Stomach (tissue), 9 donors: Measurements from ENCODE around the gene TUBA4B. TPM values are rescaled to one million over a fixed set of nuclear protein-coding genes. Genes with fewer than 3 reads are reported as not detected.

ENCODE experiments used
- DNase-seq, 2 donors: peaks; one replicate each; pipeline versions ENCODE4 v3.0.0 to v3.0.0-alpha.2; 2013 to 2019
- H3K27ac ChIP-seq, 5 donors: fragments of 200-600 bp in 4 of 5; sonication (generic) in 4 of 5; one replicate each; pipeline ENCODE4 v1.5.1; 2013 to 2019; ENCODE audit warnings: mild to moderate bottlenecking in 1 of 5, moderate library complexity in 1 of 5
- H3K27me3 ChIP-seq, 3 donors: fragments of 200-600 bp; sonication (generic); one replicate each; pipeline ENCODE4 v1.5.1; 2017 to 2019; ENCODE audit warnings: mixed run types in 1 of 3
- H3K36me3 ChIP-seq, 4 donors: fragments of 200-600 bp; sonication (generic); 1 replicate in 3 of 4; 2 replicates in 1 of 4; pipeline ENCODE4 v1.5.1; 2016 to 2019
- H3K4me1 ChIP-seq, 4 donors: fragments of 200-600 bp; sonication (generic); one replicate each; pipeline ENCODE4 v1.5.1; 2016 to 2019
- H3K4me3 ChIP-seq, 4 donors: fragments of 200-600 bp; sonication (generic) in 3 of 4; one replicate each; pipeline ENCODE4 v1.5.1; 2016 to 2019; ENCODE audit warnings: mild to moderate bottlenecking in 1 of 4
- H3K9me3 ChIP-seq, 4 donors: fragments of 200-600 bp; sonication (generic); one replicate each; pipeline ENCODE4 v1.5.1; 2016 to 2019
- EP300 ChIP-seq: sonication (generic); formaldehyde crosslinking; IDR thresholded peaks from one replicate; pipeline ENCODE4 v1.6.1; 2017; ENCODE audit warnings: antibody characterized with exemption
- POLR2A ChIP-seq, 4 donors: fragments of 450-650 bp; IDR thresholded peaks; one replicate each; pipeline ENCODE4 v1.6.1; 2016; ENCODE audit warnings: antibody characterized with exemption in 4 of 4, control low read depth in 2 of 4, mild to moderate bottlenecking in 1 of 4, moderate library complexity in 1 of 4
- POLR2AphosphoS5 ChIP-seq, 3 donors: sonication (generic); formaldehyde crosslinking; IDR thresholded peaks; one replicate each; pipeline ENCODE4 v1.6.1; 2016; ENCODE audit warnings: antibody characterized with exemption in 3 of 3
- WGBS, 5 donors: extraction: QIAGEN DNeasy Blood & Tissue Kit in 3 of 5; methylation state at CpG; one replicate each; pipeline versions ENCODE4 v1.1.5 to v1.1.7; 2013 to 2018; 5-methylcytosine and 5-hydroxymethylcytosine counted together
- intact Hi-C: fragments of 100-400 bp; cut with DNase I; formaldehyde crosslinking; loops from one replicate; pipeline ENCODE4 v1.15.1; 2023; ENCODE audit warnings: low total_unique reads
- polyA plus RNA-seq, 3 donors: library from polyadenylated mRNA; stranded (reverse); fragments of 200-250 nt; gene quantifications; one replicate each; pipeline ENCODE4 v1.2.3, GENCODE V29; 2013
- total RNA-seq, 5 donors: library from RNA; depleted of rRNA; stranded (reverse); fragments of >200 nt; gene quantifications; one replicate each; pipeline versions ENCODE4 v1.1.0 to v1.2.3, GENCODE V29; 2014 to 2016
- TF ChIP-seq, protein P1 (sequence below), 7 experiments: fragments of 450-650 bp in 4 of 7; fragments of 200-600 bp in 3 of 7; sonication (generic) in 3 of 7; IDR thresholded peaks; one replicate each; pipeline ENCODE4 v1.5.1; 2016 to 2019; ENCODE audit warnings: antibody characterized with exemption in 7 of 7, control low read depth in 2 of 7, mild to moderate bottlenecking in 1 of 7
- donor health status: healthy with polysubstance abuse.
- donor health status: Bipolar disorder and iron deficiency.
- donor health status: healthy.

The TUBA4B gene
- total and polyA plus RNA-seq, 8 donors: not detected

DNA sequence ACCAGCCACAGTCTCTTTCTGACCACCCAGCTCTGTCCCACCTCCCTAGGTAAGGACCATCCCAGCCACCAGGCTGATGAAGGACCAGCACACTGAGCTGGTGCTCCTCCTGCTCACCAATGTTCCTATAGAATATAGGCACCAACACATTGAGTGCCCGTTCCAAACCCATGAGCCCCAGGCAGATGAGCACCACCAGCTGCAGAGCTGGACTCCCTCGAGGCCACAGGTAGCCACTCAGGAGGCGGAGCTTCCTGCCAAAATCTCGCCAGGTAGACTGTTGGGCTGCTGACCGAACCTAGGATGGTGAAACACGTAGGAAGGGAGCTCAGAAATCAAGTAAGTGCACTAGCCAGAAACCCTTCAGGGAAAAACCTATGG, 36.5 kb upstream of the TUBA4B start:
- intact Hi-C loops: loop anchor here (5.0 kb wide), 1 partner anchor 44 kb away; the partner anchor contains the start of gene SLC23A3
- no peak for DNase-seq
- no peak for TF ChIP-seq POLR2A (IDR thresholded peaks at IDR 0.05)
- TF ChIP-seq EP300: no peak
- TF ChIP-seq, protein P1, sequence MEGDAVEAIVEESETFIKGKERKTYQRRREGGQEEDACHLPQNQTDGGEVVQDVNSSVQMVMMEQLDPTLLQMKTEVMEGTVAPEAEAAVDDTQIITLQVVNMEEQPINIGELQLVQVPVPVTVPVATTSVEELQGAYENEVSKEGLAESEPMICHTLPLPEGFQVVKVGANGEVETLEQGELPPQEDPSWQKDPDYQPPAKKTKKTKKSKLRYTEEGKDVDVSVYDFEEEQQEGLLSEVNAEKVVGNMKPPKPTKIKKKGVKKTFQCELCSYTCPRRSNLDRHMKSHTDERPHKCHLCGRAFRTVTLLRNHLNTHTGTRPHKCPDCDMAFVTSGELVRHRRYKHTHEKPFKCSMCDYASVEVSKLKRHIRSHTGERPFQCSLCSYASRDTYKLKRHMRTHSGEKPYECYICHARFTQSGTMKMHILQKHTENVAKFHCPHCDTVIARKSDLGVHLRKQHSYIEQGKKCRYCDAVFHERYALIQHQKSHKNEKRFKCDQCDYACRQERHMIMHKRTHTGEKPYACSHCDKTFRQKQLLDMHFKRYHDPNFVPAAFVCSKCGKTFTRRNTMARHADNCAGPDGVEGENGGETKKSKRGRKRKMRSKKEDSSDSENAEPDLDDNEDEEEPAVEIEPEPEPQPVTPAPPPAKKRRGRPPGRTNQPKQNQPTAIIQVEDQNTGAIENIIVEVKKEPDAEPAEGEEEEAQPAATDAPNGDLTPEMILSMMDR (IDR thresholded peaks at IDR 0.05): no peak
- TF ChIP-seq POLR2AphosphoS5 (IDR thresholded peaks at IDR 0.05): no peak
- 81 to 94% (median 88%) methylated on average over 6 of the region's 6 CpGs for WGBS, 5 donors
- H3K36me3 ChIP-seq: peaks cover 56 to 68% (median 63%) of the 10 kb centered on the region in 4 donors
- no peaks in the 10 kb centered on the region for H3K27me3 ChIP-seq
- H3K4me3 ChIP-seq: no peak overlapping the region
- H3K4me1 ChIP-seq: peaks cover 25 to 49% (median 39%) of the 10 kb centered on the region in 4 donors
- H3K9me3 ChIP-seq: no peaks in the 10 kb centered on the region
- H3K27ac ChIP-seq: peak overlapping the region in 3 of 5 donors; percentile 89 to 95 (median 94)

DNA sequence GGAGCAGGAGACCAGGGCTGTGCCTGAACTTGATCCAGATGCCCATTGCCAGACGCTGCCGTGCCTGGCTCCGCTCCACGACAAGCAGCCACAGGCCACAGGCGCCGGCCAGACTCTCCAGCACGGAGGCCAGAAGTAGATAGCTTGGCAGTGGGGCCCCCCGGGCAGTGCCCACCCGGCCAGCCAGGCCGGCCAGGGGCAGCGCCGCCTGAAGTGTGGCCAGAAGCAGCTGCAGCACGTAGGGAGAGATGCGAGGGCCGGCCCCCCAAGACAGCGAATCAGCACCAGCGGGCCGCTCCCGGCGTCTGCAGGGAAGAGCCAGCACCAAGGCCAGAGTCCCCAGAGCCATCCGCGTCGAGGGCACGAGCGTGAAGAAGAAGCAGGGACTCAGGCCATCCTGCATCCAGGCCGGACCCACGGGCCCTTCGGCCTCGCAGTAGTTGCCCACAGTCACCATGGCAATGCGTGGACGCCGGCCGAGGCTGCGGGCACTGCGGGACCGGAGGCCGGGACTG, 34.8 kb upstream of the TUBA4B start:
- Histone ChIP-seq H3K4me1 (peaks cover 25 to 49% (median 39%) of the 10 kb centered on the region in 4 donors), H3K27me3 (no peaks in the 10 kb centered on the region), H3K27ac (peak overlapping the region; percentile 81 to 95 (median 94)), H3K4me3 (peak overlapping the region; percentile 50 to 69 (median 60)), H3K36me3 (peaks cover 60 to 71% (median 65%) of the 10 kb centered on the region in 4 donors), H3K9me3 (no peaks in the 10 kb centered on the region)
- WGBS, 5 donors: 0 to 3% (median 0%) methylated on average over 8 to 37 of the region's 37 CpGs
- intact Hi-C loops: loop anchor here (5.0 kb wide), 1 partner anchor 46 kb away; the partner anchor contains the start of gene SLC23A3
- DNase-seq: peak; percentile 72 to 85
- no peak for TF ChIP-seq POLR2AphosphoS5 (IDR thresholded peaks at IDR 0.05)
- TF ChIP-seq, protein P1 (IDR thresholded peaks at IDR 0.05): no peak
- no peak for TF ChIP-seq POLR2A (IDR thresholded peaks at IDR 0.05)
- no peak for TF ChIP-seq EP300

DNA sequence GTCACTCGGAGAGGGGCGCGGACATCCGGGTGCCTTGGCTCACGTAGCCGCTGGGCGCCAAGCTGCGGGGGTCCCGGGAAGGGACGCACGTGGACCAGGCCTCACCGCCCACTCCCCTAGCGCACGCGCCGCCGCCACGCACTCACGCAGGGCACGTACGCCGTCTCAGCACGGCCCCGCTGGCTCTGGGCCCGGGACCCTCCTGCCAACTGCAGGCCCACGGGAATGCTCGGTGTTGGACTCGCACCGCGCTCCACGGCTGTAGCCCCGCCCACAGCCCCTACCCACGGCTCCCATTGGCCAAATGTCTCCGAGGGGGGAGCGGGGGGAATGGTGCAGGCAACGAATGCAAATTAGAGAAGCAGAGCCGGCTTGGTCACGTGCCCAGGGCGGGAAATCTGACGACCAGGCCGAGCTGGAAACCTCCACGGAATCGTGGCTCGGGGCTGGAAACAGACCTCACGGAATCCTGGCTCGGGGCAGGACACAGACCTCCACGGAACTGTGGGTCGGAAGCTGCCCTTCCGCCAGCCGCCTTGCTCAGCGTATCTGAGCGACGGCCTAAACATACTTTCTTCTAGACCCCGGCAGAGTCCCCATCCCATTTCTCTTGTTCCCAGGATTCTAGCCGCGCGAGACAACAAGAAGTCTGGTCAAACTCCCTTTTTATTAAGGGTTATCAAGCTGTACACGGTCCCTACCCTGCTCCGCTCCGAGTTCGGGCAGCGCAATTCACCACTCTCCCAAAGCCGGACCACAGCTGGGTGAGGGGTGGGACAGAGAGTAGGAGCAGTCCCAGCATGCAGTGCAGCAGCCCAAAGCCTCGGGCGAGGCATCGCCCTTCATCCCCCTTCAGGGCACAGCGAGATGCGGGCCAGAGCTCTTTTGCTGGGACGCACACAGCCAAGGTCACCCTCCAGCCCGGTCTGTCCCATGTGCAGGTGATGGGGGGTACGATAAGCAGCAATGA, 34.0 kb upstream of the TUBA4B start, which contains the start of gene ABCB6:
Gene ABCB6, minus strand, starts transcription at position 227 of the 970 bp plus-strand sequence. CDS start 285 bp downstream, outside the sequence.
- DNase-seq: peak; percentile 96 to 98
- Histone ChIP-seq H3K36me3 (peaks cover 62 to 71% (median 65%) of the 10 kb centered on the region in 4 donors), H3K4me1 (peaks cover 25 to 49% (median 39%) of the 10 kb centered on the region in 4 donors), H3K4me3 (peak within 1 kb of the TSS; percentile 50 to 69 (median 60)), H3K9me3 (no peaks in the 10 kb centered on the region), H3K27ac (peak within 1 kb of the TSS; percentile 81 to 95 (median 94)), H3K27me3 (no peaks in the 10 kb centered on the region)
- intact Hi-C loops: loop anchor here (5.0 kb wide), 1 partner anchor 47 kb away; the partner anchor contains the start of gene SLC23A3
- TF ChIP-seq POLR2AphosphoS5 (IDR thresholded peaks at IDR 0.05) (peak; percentile 53 to 87 (median 77)), POLR2A (IDR thresholded peaks at IDR 0.05) (peak in 2 of 4 donors; percentile 22 to 47), EP300 (no peak)
- TF ChIP-seq, protein P1 (IDR thresholded peaks at IDR 0.05): no peak
- WGBS, 5 donors: 8 to 10% (median 8%) methylated on average over 31 to 71 of the region's 71 CpGs
